Fibroblast of pulmonary artery (primary cell): ENCODE data around the gene PTPRC.

Source experiments
- DNase-seq: peaks from one replicate; pipeline ENCODE4 v3.0.0-alpha.2; 2010; ENCODE audit warnings: low read depth
- H3K4me3 ChIP-seq: replicated peaks from 2 replicates; pipeline ENCODE4 v1.5.1; 2011; ENCODE audit warnings: low read depth, mild to moderate bottlenecking, control low read depth, low read length, moderate library complexity
- TF ChIP-seq, protein P1 (sequence below): IDR thresholded peaks from 2 replicates; pipeline ENCODE4 v1.5.1; 2011; ENCODE audit warnings: mild to moderate bottlenecking, control low read depth, low read length, inconsistent platforms; ENCODE audit errors: missing control alignments

Gene PTPRC

DNA sequence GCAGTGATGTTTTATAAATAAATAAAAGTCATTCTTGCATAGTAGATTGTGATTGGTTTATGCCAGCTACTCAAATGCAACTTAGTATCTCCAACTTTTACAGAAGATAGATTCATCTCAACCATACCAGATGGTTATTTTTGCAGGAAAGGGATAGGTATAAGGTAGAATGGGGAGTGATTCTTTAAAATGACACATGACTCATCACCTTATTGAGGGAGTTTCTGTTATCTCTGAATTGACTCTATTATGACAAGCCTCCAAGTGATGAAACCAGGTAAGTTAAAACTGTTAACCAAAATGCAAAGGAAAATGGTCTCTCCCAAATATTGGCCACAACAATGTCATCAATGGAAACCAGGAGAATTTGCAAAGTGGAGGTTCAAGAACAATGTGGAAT, 54.5 kb downstream of the PTPRC start:
- TF ChIP-seq, protein P1, sequence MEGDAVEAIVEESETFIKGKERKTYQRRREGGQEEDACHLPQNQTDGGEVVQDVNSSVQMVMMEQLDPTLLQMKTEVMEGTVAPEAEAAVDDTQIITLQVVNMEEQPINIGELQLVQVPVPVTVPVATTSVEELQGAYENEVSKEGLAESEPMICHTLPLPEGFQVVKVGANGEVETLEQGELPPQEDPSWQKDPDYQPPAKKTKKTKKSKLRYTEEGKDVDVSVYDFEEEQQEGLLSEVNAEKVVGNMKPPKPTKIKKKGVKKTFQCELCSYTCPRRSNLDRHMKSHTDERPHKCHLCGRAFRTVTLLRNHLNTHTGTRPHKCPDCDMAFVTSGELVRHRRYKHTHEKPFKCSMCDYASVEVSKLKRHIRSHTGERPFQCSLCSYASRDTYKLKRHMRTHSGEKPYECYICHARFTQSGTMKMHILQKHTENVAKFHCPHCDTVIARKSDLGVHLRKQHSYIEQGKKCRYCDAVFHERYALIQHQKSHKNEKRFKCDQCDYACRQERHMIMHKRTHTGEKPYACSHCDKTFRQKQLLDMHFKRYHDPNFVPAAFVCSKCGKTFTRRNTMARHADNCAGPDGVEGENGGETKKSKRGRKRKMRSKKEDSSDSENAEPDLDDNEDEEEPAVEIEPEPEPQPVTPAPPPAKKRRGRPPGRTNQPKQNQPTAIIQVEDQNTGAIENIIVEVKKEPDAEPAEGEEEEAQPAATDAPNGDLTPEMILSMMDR, result no peak
- H3K4me3 ChIP-seq, result no peak overlapping the region
- DNase-seq, result no peak

DNA sequence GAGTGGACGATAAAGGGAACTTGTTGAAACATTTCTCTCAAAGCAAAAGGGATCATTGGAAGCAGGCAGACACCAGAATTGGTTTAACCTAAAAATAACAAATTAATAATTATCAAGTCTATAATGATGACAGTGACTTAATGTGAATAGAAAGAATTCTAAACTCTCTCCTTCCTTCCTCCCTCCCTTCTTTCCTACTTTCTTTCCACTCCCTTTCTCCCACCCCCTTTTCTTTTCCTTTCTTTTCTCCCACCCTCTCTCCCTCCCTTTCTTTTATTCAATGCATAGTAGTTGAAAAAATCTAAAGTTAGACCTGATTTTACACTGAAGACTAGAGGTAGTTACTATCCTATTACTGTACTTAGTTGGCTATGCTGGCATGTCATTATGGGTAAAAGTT, 55.7 kb downstream of the PTPRC start:
- no peak overlapping the region for H3K4me3 ChIP-seq
- TF ChIP-seq, protein P1, result no peak
- DNase-seq, result no peak

DNA sequence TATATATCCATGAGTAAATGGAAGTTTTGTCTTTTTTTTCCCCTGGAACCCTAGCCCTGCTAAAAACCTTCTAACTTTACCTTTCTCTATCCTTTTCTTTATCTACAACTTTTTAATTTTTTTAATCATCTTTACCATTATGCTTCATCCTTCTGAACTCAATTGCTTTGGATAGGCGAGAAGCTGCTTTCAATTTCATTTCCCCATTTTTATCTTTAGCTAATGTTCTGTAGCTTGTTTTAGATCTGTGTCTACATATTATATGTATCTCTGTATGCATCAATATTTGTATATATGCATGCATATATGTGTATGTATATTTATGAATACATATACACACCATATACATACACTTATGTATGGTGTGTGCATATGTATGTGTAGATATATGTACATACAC, 57.4 kb downstream of the PTPRC start:
- H3K4me3 ChIP-seq, result no peak overlapping the region
- DNase-seq, result no peak
- TF ChIP-seq, protein P1, result no peak

DNA sequence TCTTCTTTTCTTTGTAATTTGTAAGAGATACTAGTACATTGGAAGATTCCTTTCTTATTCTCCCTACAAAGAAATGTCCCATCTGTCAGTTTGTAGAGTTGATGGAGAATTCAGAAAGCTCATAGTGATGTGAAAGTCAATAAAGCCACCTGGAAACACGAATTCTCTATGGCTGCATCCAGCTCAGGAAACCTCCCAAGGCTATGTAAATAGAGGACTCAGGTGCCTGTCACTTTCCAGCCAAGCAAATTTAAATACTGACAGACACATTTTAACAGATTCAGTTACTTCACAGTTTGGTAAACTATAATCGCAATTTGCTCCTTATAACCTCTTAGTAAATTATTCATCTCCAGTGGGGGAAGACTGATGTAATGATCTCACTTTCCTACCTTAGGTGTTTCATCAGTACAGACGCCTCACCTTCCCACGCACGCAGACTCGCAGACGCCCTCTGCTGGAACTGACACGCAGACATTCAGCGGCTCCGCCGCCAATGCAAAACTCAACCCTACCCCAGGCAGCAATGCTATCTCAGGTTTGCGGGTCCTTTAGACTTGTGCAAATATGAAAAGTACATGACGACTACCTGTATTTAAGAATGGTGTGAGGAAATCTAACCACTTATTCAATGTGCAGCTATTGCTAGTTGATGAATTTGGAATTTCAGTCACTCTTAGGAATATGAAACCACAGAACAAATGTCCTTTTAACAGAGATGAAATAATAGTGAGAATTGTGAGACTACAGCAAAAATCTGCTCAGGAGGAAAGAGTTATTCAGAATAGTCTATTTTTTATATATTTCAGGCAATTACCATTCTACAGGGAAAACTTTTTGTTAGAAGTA, 60.6 kb downstream of the PTPRC start:
- TF ChIP-seq, protein P1, result peak; percentile 97
- DNase-seq, result peak; percentile 51
- no peak overlapping the region for H3K4me3 ChIP-seq

DNA sequence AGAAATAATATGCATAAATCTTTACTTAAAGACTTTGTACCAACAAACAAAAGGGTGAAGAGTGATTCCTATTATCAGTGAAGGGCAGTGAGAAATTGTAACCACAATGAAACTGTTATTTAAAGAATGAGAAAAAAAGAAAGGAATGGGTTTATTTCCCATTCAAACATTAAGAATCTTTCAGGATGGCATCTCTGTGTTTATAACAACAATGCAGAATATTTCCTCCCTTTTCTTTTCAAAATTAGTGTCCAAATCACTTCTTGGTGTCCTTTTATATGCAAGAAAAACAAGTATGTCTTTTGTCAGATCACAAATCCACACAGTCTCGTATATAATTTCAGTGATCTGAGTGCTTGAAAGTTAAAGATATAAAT, 61.2 kb downstream of the PTPRC start:
- H3K4me3 ChIP-seq, result no peak overlapping the region
- no peak for DNase-seq
- TF ChIP-seq, protein P1, result no peak

DNA sequence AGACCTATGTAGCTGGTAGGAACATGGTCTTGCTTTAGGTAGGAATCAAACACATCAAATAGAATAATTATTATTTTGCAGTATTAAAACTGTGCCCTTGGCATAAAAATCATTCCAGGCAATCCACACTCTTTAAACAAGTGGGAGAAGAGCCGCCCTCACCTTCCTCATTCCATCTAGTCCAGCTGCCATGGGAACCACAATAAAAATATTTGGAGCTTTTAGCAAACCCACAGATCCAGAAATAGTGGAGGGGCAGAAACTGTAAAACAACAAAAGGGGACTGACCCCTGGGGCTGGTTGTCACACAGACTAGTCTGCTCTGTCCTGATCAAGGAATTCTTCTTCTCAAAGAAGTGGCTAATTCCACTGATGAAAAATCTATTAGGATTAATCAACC, 61.6 kb downstream of the PTPRC start:
- DNase-seq, result no peak
- TF ChIP-seq, protein P1, result no peak
- no peak overlapping the region for H3K4me3 ChIP-seq

DNA sequence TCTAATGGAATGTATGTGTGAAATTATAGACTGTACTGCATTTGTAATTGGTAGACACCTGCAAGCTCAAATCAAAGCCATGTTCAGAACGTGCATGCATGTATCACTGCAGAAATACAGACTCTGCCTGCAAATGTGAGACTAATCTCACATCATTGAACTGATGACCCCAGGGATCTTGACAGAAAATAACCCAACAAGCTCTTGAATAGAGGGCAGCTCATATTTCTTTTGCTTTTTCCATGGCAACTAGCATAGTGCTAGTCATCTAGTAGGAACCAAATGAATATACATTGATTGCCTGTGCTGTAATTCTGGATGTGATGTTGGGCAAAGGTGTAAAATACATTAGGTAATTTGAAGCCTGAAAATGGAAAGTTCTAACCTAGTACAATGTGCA, 62.4 kb downstream of the PTPRC start:
- H3K4me3 ChIP-seq, result no peak overlapping the region
- TF ChIP-seq, protein P1, result no peak
- no peak for DNase-seq
